Upper lobe of left lung (tissue), 4 donors: Measurements from ENCODE around the gene MCM6.

Experiments used
- CTCF ChIP-seq, 6 experiments: fragments of 450-650 bp in 4 of 6; fragments of 200-600 bp in 2 of 6; sonication (generic) in 2 of 6; IDR thresholded peaks; one replicate each; pipeline ENCODE4 v1.5.1; 2016 to 2019; ENCODE audit warnings: antibody characterized with exemption in 6 of 6
- EP300 ChIP-seq, 4 donors: sonication (generic); formaldehyde crosslinking; IDR thresholded peaks; one replicate each; pipeline ENCODE4 v1.5.1; 2017; ENCODE audit warnings: antibody characterized with exemption in 4 of 4, control low read depth in 2 of 4
- POLR2A ChIP-seq, 4 donors: fragments of 450-650 bp; IDR thresholded peaks; one replicate each; pipeline ENCODE4 v1.5.1; 2016 to 2017; ENCODE audit warnings: antibody characterized with exemption in 4 of 4, mild to moderate bottlenecking in 2 of 4
- POLR2AphosphoS5 ChIP-seq, 2 donors: sonication (generic); formaldehyde crosslinking; IDR thresholded peaks; one replicate each; pipeline ENCODE4 v1.5.1; 2017; ENCODE audit warnings: antibody characterized with exemption in 2 of 2

- TF ChIP-seq CTCF (IDR thresholded peaks at IDR 0.05) (no peak), POLR2A (IDR thresholded peaks at IDR 0.05) (no peak), EP300 (IDR thresholded peaks at IDR 0.05) (no peak), POLR2AphosphoS5 (IDR thresholded peaks at IDR 0.05) (no peak)
Measured at GRCh38 chr2:135844301-135844895, 31.8 kb downstream of the MCM6 start.
